GM23338 (cell line): ENCODE data around the gene USP32. TPM values are rescaled to one million over a fixed set of nuclear protein-coding genes. Genes with fewer than 3 reads are reported as not detected.
"Not testable (repeated sequence)": the region's sequence is repeated elsewhere in the genome, so short reads cannot be mapped to it uniquely, and the experiment has no call there.

Experiments
- ATAC-seq: fragments of 200-7000 bp; cut with Tn5 transposase; 3 replicates; pipeline ENCODE4 v1.9.1; 2020
- DNase-seq: peaks from one replicate; pipeline ENCODE4 v3.0.0-alpha.2; 2015; ENCODE audit warnings: low spot score
- H2AFZ ChIP-seq: fragments of 200-600 bp; sonication (generic); 2 replicates; pipeline ENCODE4 v1.8.0; 2016; ENCODE audit warnings: antibody characterized with exemption, mild to moderate bottlenecking, moderate library complexity
- H3F3A ChIP-seq: fragments of 200-600 bp; sonication (generic); replicated peaks from 2 replicates; pipeline ENCODE4 v1.8.0; 2017; ENCODE audit warnings: antibody characterized with exemption, mixed run types, low read depth
- H3K27ac ChIP-seq: fragments of 200-600 bp; sonication (generic); 2 replicates; pipeline ENCODE4 v1.6.1; 2016; ENCODE audit warnings: low read depth
- H3K27me3 ChIP-seq: fragments of 200-600 bp; sonication (generic); 2 replicates; pipeline ENCODE4 v1.8.0; 2016; ENCODE audit warnings: mild to moderate bottlenecking, mixed run types, moderate library complexity; ENCODE audit not compliant: insufficient read depth
- H3K36me3 ChIP-seq: fragments of 200-600 bp; sonication (generic); 2 replicates; pipeline ENCODE4 v1.8.0; 2016; ENCODE audit warnings: mild to moderate bottlenecking; ENCODE audit not compliant: insufficient read depth
- H3K4me1 ChIP-seq: fragments of 200-600 bp; sonication (generic); 2 replicates; pipeline ENCODE4 v1.8.0; 2016; ENCODE audit warnings: mild to moderate bottlenecking, moderate library complexity; ENCODE audit not compliant: insufficient read depth
- H3K4me2 ChIP-seq: fragments of 200-600 bp; sonication (generic); 2 replicates; pipeline ENCODE4 v1.7.1; 2017; ENCODE audit warnings: mixed run types
- H3K4me3 ChIP-seq: fragments of 200-600 bp; sonication (generic); 2 replicates; pipeline ENCODE4 v1.6.1; 2016; ENCODE audit warnings: mixed run types
- H3K79me2 ChIP-seq: fragments of 200-600 bp; sonication (generic); replicated peaks from 2 replicates; pipeline ENCODE4 v1.8.0; 2017; ENCODE audit warnings: mild to moderate bottlenecking; ENCODE audit not compliant: insufficient read depth
- H3K9me2 ChIP-seq: fragments of 200-600 bp; sonication (generic); 2 replicates; pipeline ENCODE4 v1.8.0; 2017; ENCODE audit not compliant: insufficient read depth
- H4K20me1 ChIP-seq: fragments of 200-600 bp; sonication (generic); replicated peaks from 2 replicates; pipeline ENCODE4 v1.8.0; 2017; ENCODE audit warnings: mild to moderate bottlenecking; ENCODE audit not compliant: insufficient read depth
- H3K27ac Mint-ChIP-seq: 2 replicates; pipeline ENCODE4 v1.8.0; 2020; ENCODE audit warnings: inconsistent platforms, mild to moderate bottlenecking, moderate library complexity, mixed read lengths
- H3K27me3 Mint-ChIP-seq: 3 replicates; pipeline ENCODE4 v1.8.0; 2022; ENCODE audit warnings: low read depth, mild to moderate bottlenecking, moderate library complexity, mixed read lengths, inconsistent platforms; ENCODE audit not compliant: insufficient read depth, poor library complexity
- H3K36me3 Mint-ChIP-seq: 3 replicates; pipeline ENCODE4 v1.8.0; 2021; ENCODE audit warnings: low read depth, mild to moderate bottlenecking, inconsistent platforms, moderate library complexity, mixed read lengths
- H3K4me1 Mint-ChIP-seq: 3 replicates; pipeline ENCODE4 v1.8.0; 2020; ENCODE audit warnings: mild to moderate bottlenecking, inconsistent platforms, mixed read lengths
- H3K4me3 Mint-ChIP-seq: 3 replicates; pipeline ENCODE4 v1.8.0; 2021; ENCODE audit warnings: moderate library complexity, mild to moderate bottlenecking, inconsistent platforms, mixed read lengths
- H3K9me3 Mint-ChIP-seq: 3 replicates; pipeline ENCODE4 v1.8.0; 2020; ENCODE audit warnings: moderate library complexity, mild to moderate bottlenecking, inconsistent platforms, mixed read lengths
- CREB1 ChIP-seq: fragments of 250-450 bp; sonication (Bioruptor Pico); IDR thresholded peaks from 2 replicates; pipeline ENCODE4 v1.5.0; 2020; ENCODE audit warnings: low read depth, mild to moderate bottlenecking, moderate library complexity
- EZH2 ChIP-seq: fragments of 200-600 bp; sonication (generic); IDR thresholded peaks from one replicate; pipeline ENCODE4 v1.8.0; 2017; ENCODE audit warnings: antibody characterized with exemption, mild to moderate bottlenecking, low read depth; ENCODE audit not compliant: unreplicated experiment
- EZH2phosphoT487 ChIP-seq: fragments of 200-600 bp; sonication (generic); IDR thresholded peaks from one replicate; pipeline ENCODE4 v1.8.1; 2018; ENCODE audit warnings: antibody characterized with exemption; ENCODE audit not compliant: unreplicated experiment
- ZNF331 ChIP-seq: fragments of 250-450 bp; sonication (Bioruptor Pico); IDR thresholded peaks from 2 replicates; pipeline ENCODE4 v1.5.0; 2020; ENCODE audit warnings: low read depth, mild to moderate bottlenecking, moderate library complexity
- polyA plus RNA-seq: library from polyadenylated mRNA; unstranded; fragments of >200 nt; fragmentation: Nextera tagmentation; extraction: Ambion mirVana; gene quantifications from 2 replicates; pipeline ENCODE4 v1.2.1, GENCODE V29; 2016
- total RNA-seq: library from RNA; depleted of rRNA; stranded (reverse); fragments of >200 nt; shearing (Covaris generic); gene quantifications from 2 replicates; pipeline ENCODE4 v1.2.3, GENCODE V29; 2014
- TF ChIP-seq, protein P1 (sequence below): IDR thresholded peaks from one replicate; pipeline ENCODE4 v1.6.1; 2018; ENCODE audit warnings: antibody characterized with exemption; ENCODE audit not compliant: unreplicated experiment
- TF ChIP-seq, protein P2 (sequence below): IDR thresholded peaks from 2 replicates; pipeline ENCODE4 v1.6.1; 2016; ENCODE audit warnings: antibody characterized with exemption

The USP32 gene
- total and polyA plus RNA-seq, 2 experiments from 2014 or later: 43.6 to 129 TPM

DNA sequence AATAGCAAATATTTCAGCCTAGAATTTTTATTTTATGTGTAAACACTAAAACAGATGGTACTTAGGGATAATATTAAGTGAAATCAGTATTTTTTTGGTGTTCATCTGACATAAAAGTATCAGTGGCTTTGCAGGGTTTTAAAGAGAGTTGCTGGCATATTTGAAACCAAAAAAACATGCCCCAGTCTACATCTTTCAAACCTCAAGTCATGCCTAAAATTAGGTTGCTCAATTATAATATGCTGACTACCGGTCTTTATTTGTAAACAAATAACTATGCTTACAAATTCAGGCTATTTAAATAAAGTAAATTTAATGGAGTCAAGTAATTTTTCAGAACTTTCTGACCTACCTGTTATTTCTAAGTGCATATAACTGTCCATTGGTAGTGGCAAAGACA lies 183.6 kb downstream of the USP32 start:
- not testable (repeated sequence) for H3K27ac Mint-ChIP-seq, H3K36me3 ChIP-seq, H3K4me1 Mint-ChIP-seq, ATAC-seq, H3K27me3 ChIP-seq, H3K79me2 ChIP-seq, H3K4me3 ChIP-seq, H3K27ac ChIP-seq, H2AFZ ChIP-seq, H3K9me2 ChIP-seq, H3K9me3 Mint-ChIP-seq, H3F3A ChIP-seq, H3K27me3 Mint-ChIP-seq, H4K20me1 ChIP-seq, H3K4me1 ChIP-seq, H3K4me3 Mint-ChIP-seq, DNase-seq, H3K4me2 ChIP-seq
- H3K36me3 Mint-ChIP-seq: peaks cover 17% of the 10 kb centered on the region

DNA sequence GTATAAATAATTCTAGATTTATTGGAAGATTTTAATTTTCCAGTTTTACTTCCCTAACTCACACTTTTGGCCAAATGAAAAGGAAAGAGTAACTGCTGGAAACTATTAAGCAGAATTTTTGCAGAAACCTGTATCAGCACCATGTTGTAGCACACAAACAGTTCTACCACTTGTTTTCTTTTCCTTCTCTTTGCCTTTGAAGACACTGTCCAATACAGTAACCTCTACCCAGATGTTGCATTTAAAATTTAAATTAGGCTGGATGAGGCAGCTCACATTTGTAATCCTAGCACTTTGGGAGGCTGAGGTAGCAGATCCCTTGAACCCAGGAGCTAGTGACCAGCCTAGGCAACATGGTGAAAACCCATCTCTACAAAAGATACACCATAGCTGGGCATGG lies 186.2 kb downstream of the USP32 start:
- not testable (repeated sequence) for H3K4me1 Mint-ChIP-seq

DNA sequence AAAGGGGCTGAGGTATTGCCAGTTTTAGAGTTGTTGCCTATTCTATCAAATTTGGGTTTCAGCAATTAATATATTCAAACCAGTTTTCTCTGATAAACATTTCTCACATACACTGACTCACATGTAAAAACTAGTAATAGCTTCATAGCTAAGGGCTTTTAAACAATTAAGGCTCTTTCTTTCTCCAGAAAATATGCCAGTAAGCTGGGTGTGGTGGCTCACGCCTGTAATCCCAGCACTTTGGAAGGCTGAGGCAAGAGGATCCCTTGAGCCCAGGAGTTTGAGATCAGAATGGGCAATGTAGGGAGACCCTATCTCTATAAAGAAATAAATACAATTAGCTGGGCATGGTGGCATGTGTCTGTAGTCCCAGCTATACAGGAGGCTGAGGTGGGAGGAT lies 193.3 kb downstream of the USP32 start:
- not testable (repeated sequence) for DNase-seq, H3K4me3 Mint-ChIP-seq, H3K27ac Mint-ChIP-seq, H3K9me2 ChIP-seq, H3K27ac ChIP-seq, H3K27me3 Mint-ChIP-seq, H3K27me3 ChIP-seq, H2AFZ ChIP-seq, H3K4me1 ChIP-seq, H3K79me2 ChIP-seq, H4K20me1 ChIP-seq, H3K4me3 ChIP-seq, ATAC-seq, H3F3A ChIP-seq, H3K9me3 Mint-ChIP-seq, H3K4me1 Mint-ChIP-seq, H3K4me2 ChIP-seq
- H3K36me3 Mint-ChIP-seq: peaks cover 45% of the 10 kb centered on the region
- peaks cover 19% of the 10 kb centered on the region for H3K36me3 ChIP-seq

More for the DNA sequence above, 186.2 kb downstream of the USP32 start:
- H3K27ac Mint-ChIP-seq, H3K27me3 Mint-ChIP-seq, H3K4me3 Mint-ChIP-seq, H3K79me2 ChIP-seq, H3K36me3 ChIP-seq, H3K9me2 ChIP-seq, H3K27me3 ChIP-seq, H2AFZ ChIP-seq, H3K4me2 ChIP-seq, H4K20me1 ChIP-seq, H3K9me3 Mint-ChIP-seq, DNase-seq, H3F3A ChIP-seq, H3K4me1 ChIP-seq, H3K27ac ChIP-seq, ATAC-seq, H3K4me3 ChIP-seq: not testable (repeated sequence)
- H3K36me3 Mint-ChIP-seq: peaks cover 20% of the 10 kb centered on the region

DNA sequence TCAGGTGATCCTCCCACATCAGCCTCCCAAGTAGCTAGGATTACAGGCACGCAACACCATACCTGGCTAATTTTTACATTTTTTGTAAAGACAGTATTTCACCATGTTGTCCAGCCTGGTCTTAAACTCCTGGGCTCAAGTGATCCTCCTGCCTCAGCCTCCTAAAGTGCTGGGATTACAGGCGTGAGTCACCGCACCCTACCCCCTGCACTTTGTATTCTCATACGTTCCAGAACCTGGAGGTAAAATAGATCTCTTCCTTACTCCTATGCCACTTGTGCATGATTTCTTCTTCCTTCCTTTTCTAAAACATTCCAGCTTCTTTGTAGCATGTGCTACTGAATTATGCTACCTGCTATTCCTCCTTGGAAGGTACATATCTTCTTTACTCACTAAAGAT lies 197.8 kb downstream of the USP32 start:
- not testable (repeated sequence) for H3K9me2 ChIP-seq, DNase-seq, H3K4me1 ChIP-seq, H3K9me3 Mint-ChIP-seq, H3K79me2 ChIP-seq, H2AFZ ChIP-seq, H3K27me3 ChIP-seq, H3K27ac ChIP-seq, ATAC-seq, H3K4me3 ChIP-seq, H3F3A ChIP-seq, H3K4me2 ChIP-seq, H3K4me1 Mint-ChIP-seq, H3K27me3 Mint-ChIP-seq, H3K4me3 Mint-ChIP-seq, H3K27ac Mint-ChIP-seq
- Histone ChIP-seq H4K20me1 (peaks cover 15% of the 10 kb centered on the region; the same call in 1 of the 2 replicates), H3K36me3 (peaks cover 53% of the 10 kb centered on the region; the same call in 1 of the 2 replicates)
- H3K36me3 Mint-ChIP-seq: peaks cover 76% of the 10 kb centered on the region

DNA sequence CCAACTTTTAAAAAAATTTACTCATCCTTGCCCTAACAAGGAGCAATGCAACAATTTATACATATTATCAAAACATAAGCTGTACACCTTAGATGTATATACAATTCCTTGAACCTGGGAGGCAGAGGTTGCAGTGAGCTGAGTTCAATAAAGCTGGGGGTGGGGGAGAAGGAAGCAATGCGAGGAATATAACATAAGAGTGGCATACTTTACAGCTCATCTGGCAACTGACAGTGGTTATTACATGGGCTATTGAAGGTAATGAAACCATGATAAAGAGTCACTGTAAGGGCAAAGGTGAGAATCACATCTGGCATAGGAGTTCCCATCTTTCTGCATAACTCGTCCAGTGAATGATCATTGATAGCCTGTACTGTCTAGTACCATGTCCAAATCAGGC lies 198.5 kb downstream of the USP32 start:
- no peaks in the 10 kb centered on the region for H3F3A ChIP-seq
- Mint-ChIP-seq H3K4me1 (no peaks in the 10 kb centered on the region), H3K4me3 (no peak overlapping the region), H3K36me3 (peaks cover 77% of the 10 kb centered on the region), H3K27ac (no peak overlapping the region), H3K27me3 (peaks cover 3% of the 10 kb centered on the region), H3K9me3 (no peaks in the 10 kb centered on the region)
- no peak for DNase-seq
- no peaks in the 10 kb centered on the region for H3K27me3 ChIP-seq
- no peak overlapping the region for H3K27ac ChIP-seq
- peaks cover 15% of the 10 kb centered on the region; the same call in 1 of the 2 replicates for H4K20me1 ChIP-seq
- no peak overlapping the region for H3K4me3 ChIP-seq
- no peaks in the 10 kb centered on the region for H3K79me2 ChIP-seq
- ATAC-seq: no peak
- no peaks in the 10 kb centered on the region for H3K9me2 ChIP-seq
- H2AFZ ChIP-seq: no peak overlapping the region
- no peaks in the 10 kb centered on the region for H3K4me1 ChIP-seq
- no peak overlapping the region for H3K4me2 ChIP-seq
- H3K36me3 ChIP-seq: peaks cover 54% of the 10 kb centered on the region; the same call in 1 of the 2 replicates
- TF ChIP-seq, protein P1, sequence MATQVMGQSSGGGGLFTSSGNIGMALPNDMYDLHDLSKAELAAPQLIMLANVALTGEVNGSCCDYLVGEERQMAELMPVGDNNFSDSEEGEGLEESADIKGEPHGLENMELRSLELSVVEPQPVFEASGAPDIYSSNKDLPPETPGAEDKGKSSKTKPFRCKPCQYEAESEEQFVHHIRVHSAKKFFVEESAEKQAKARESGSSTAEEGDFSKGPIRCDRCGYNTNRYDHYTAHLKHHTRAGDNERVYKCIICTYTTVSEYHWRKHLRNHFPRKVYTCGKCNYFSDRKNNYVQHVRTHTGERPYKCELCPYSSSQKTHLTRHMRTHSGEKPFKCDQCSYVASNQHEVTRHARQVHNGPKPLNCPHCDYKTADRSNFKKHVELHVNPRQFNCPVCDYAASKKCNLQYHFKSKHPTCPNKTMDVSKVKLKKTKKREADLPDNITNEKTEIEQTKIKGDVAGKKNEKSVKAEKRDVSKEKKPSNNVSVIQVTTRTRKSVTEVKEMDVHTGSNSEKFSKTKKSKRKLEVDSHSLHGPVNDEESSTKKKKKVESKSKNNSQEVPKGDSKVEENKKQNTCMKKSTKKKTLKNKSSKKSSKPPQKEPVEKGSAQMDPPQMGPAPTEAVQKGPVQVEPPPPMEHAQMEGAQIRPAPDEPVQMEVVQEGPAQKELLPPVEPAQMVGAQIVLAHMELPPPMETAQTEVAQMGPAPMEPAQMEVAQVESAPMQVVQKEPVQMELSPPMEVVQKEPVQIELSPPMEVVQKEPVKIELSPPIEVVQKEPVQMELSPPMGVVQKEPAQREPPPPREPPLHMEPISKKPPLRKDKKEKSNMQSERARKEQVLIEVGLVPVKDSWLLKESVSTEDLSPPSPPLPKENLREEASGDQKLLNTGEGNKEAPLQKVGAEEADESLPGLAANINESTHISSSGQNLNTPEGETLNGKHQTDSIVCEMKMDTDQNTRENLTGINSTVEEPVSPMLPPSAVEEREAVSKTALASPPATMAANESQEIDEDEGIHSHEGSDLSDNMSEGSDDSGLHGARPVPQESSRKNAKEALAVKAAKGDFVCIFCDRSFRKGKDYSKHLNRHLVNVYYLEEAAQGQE: no peak
- TF ChIP-seq, protein P2, sequence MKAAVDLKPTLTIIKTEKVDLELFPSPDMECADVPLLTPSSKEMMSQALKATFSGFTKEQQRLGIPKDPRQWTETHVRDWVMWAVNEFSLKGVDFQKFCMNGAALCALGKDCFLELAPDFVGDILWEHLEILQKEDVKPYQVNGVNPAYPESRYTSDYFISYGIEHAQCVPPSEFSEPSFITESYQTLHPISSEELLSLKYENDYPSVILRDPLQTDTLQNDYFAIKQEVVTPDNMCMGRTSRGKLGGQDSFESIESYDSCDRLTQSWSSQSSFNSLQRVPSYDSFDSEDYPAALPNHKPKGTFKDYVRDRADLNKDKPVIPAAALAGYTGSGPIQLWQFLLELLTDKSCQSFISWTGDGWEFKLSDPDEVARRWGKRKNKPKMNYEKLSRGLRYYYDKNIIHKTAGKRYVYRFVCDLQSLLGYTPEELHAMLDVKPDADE: no peak
- TF ChIP-seq CREB1 (CRISPR knock-in tag) (no peak), EZH2phosphoT487 (no peak), ZNF331 (CRISPR knock-in tag) (no peak), EZH2 (no peak)
